ENCODE measurements around the gene RASSF5.

Gene RASSF5

GRCh38 chr1:206593351-206593925 is 86.1 kb downstream of the RASSF5 start:
- no peak overlapping the region for H3K4me3 ChIP-seq (ENCODE audit: control insufficient read depth, low read depth, low read length)
- DNase-seq (ENCODE audit: low read depth) = no peak
- TF ChIP-seq CTCF (IDR thresholded peaks at IDR 0.05; ENCODE audit: control insufficient read depth, insufficient read depth, low read depth, low read length, missing control alignments) = no peak

- DNase-seq (ENCODE audit: low read depth) = no peak
- no peak for TF ChIP-seq CTCF (IDR thresholded peaks at IDR 0.05; ENCODE audit: control insufficient read depth, insufficient read depth, low read depth, low read length, missing control alignments)
- H3K4me3 ChIP-seq (ENCODE audit: control insufficient read depth, low read depth, low read length) = no peak overlapping the region
Measured at GRCh38 chr1:206595581-206596318, 88.4 kb downstream of the RASSF5 start.

- TF ChIP-seq CTCF (IDR thresholded peaks at IDR 0.05; ENCODE audit: control insufficient read depth, insufficient read depth, low read depth, low read length, missing control alignments) = no peak
- H3K4me3 ChIP-seq (ENCODE audit: control insufficient read depth, low read depth, low read length) = no peak overlapping the region
- no peak for DNase-seq (ENCODE audit: low read depth)
Measured at GRCh38 chr1:206596319-206596666, 89.0 kb downstream of the RASSF5 start.

GRCh38 chr1:206600527-206600926 is 93.2 kb downstream of the RASSF5 start:
- TF ChIP-seq CTCF (IDR thresholded peaks at IDR 0.05; ENCODE audit: control insufficient read depth, insufficient read depth, low read depth, low read length, missing control alignments) = no peak
- DNase-seq (ENCODE audit: low read depth) = no peak
- H3K4me3 ChIP-seq (ENCODE audit: control insufficient read depth, low read depth, low read length) = no peak overlapping the region

- DNase-seq (ENCODE audit: low read depth) = no peak
- no peak for TF ChIP-seq CTCF (IDR thresholded peaks at IDR 0.05; ENCODE audit: control insufficient read depth, insufficient read depth, low read depth, low read length, missing control alignments)
- H3K4me3 ChIP-seq (ENCODE audit: control insufficient read depth, low read depth, low read length) = no peak overlapping the region
Measured at GRCh38 chr1:206604861-206605260, 97.5 kb downstream of the RASSF5 start.

- no peak for DNase-seq (ENCODE audit: low read depth)
- H3K4me3 ChIP-seq (ENCODE audit: control insufficient read depth, low read depth, low read length) = no peak overlapping the region
- peak; percentile 52 for TF ChIP-seq CTCF (IDR thresholded peaks at IDR 0.05; ENCODE audit: control insufficient read depth, insufficient read depth, low read depth, low read length, missing control alignments)
Measured at GRCh38 chr1:206606867-206607266, 99.5 kb downstream of the RASSF5 start.
